CD14-positive monocyte (primary cell): ENCODE measurements around the gene UNC5A. TPM values are rescaled to one million over a fixed set of nuclear protein-coding genes. Genes with fewer than 3 reads are reported as not detected.

Source experiments
- DNase-seq, 3 donors: peaks; one replicate each; pipeline ENCODE4 v3.0.0-alpha.2; 2011 to 2022
- H2AFZ ChIP-seq: 2 replicates; pipeline ENCODE4 v1.6.0; 2012; ENCODE audit warnings: mild to moderate bottlenecking, low read depth, low read length, inconsistent platforms; ENCODE audit not compliant: insufficient read depth, poor library complexity, severe bottlenecking
- H3K27ac ChIP-seq, 2 donors: 1 replicate in 1 of 2; 2 replicates in 1 of 2; pipeline ENCODE4 v1.5.1; 2012 to 2013; ENCODE audit warnings: low read length in 2 of 2, control low read depth in 1 of 2, inconsistent platforms in 1 of 2, low read depth in 1 of 2, mild to moderate bottlenecking in 1 of 2
- H3K27me3 ChIP-seq, 2 donors: one replicate each; pipeline versions ENCODE4 v1.6.0 to v1.6.1; 2011 to 2013; ENCODE audit warnings: low read length in 2 of 2; ENCODE audit not compliant: control insufficient read depth in 2 of 2, insufficient read depth in 2 of 2
- H3K36me3 ChIP-seq, 2 donors: replicated peaks in 1 of 2; 1 replicate in 1 of 2; 2 replicates in 1 of 2; pipeline versions ENCODE4 v1.5.1 to v1.6.1; 2012 to 2013; ENCODE audit warnings: low read length in 2 of 2, control low read depth in 1 of 2, inconsistent platforms in 1 of 2, mild to moderate bottlenecking in 1 of 2; ENCODE audit not compliant: insufficient read depth in 2 of 2, control insufficient read depth in 1 of 2
- H3K4me1 ChIP-seq, 2 donors: 1 replicate in 1 of 2; 2 replicates in 1 of 2; pipeline versions ENCODE4 v1.5.1 to v1.6.1; 2012 to 2013; ENCODE audit warnings: low read length in 2 of 2, control low read depth in 1 of 2, inconsistent platforms in 1 of 2, mild to moderate bottlenecking in 1 of 2, moderate library complexity in 1 of 2; ENCODE audit not compliant: insufficient read depth in 2 of 2, control insufficient read depth in 1 of 2
- H3K4me2 ChIP-seq: replicated peaks from 2 replicates; pipeline ENCODE3; 2012; ENCODE audit warnings: low read length, moderate library complexity, mild to moderate bottlenecking; ENCODE audit not compliant: poor library complexity, severe bottlenecking; ENCODE audit errors: extremely low read depth
- H3K4me3 ChIP-seq, 3 experiments: fragments of 200-600 bp in 1 of 3; sonication (generic) in 1 of 3; replicated peaks in 1 of 3; 1 replicate in 2 of 3; 2 replicates in 1 of 3; pipeline ENCODE4 v1.5.1; 2011 to 2013; ENCODE audit warnings: low read length in 3 of 3, mild to moderate bottlenecking in 3 of 3, control low read depth in 2 of 3, low read depth in 2 of 3, inconsistent platforms in 1 of 3, moderate library complexity in 1 of 3
- H3K79me2 ChIP-seq: 2 replicates; pipeline ENCODE4 v1.6.0; 2012; ENCODE audit warnings: mild to moderate bottlenecking, control low read depth, inconsistent platforms, low read length, moderate library complexity; ENCODE audit not compliant: insufficient read depth
- H3K9ac ChIP-seq: 2 replicates; pipeline ENCODE4 v1.6.0; 2017; ENCODE audit warnings: low read length, mild to moderate bottlenecking; ENCODE audit not compliant: insufficient read depth, poor library complexity, severe bottlenecking
- H3K9me3 ChIP-seq, 2 donors: replicated peaks in 1 of 2; 1 replicate in 1 of 2; 2 replicates in 1 of 2; pipeline versions ENCODE4 v1.5.1 to v1.6.1; 2012 to 2013; ENCODE audit warnings: low read length in 2 of 2, control low read depth in 1 of 2; ENCODE audit not compliant: control insufficient read depth in 1 of 2, insufficient read depth in 1 of 2
- H4K20me1 ChIP-seq: 2 replicates; pipeline ENCODE4 v1.6.0; 2012; ENCODE audit warnings: mild to moderate bottlenecking, low read length, control low read depth, moderate library complexity; ENCODE audit not compliant: insufficient read depth
- H3K27ac Mint-ChIP-seq, 7 donors: one replicate each; pipeline ENCODE4 v1.8.0; 2020; ENCODE audit warnings: mild to moderate bottlenecking in 7 of 7, mixed read lengths in 7 of 7, moderate library complexity in 6 of 7, inconsistent platforms in 2 of 7
- H3K27me3 Mint-ChIP-seq, 3 donors: one replicate each; pipeline ENCODE4 v1.8.0; 2021 to 2022; ENCODE audit warnings: low read depth in 3 of 3, mild to moderate bottlenecking in 3 of 3, mixed read lengths in 3 of 3, moderate library complexity in 3 of 3, inconsistent platforms in 1 of 3
- H3K36me3 Mint-ChIP-seq, 2 donors: one replicate each; pipeline ENCODE4 v1.8.0; 2020; ENCODE audit warnings: mixed read lengths in 2 of 2, inconsistent platforms in 1 of 2, mild to moderate bottlenecking in 1 of 2
- H3K4me1 Mint-ChIP-seq: one replicate; pipeline ENCODE4 v1.8.0; 2020; ENCODE audit warnings: mild to moderate bottlenecking, mixed read lengths
- H3K4me3 Mint-ChIP-seq, 2 donors: one replicate each; pipeline ENCODE4 v1.8.0; 2020; ENCODE audit warnings: mild to moderate bottlenecking in 2 of 2, mixed read lengths in 2 of 2, moderate library complexity in 1 of 2
- H3K9me3 Mint-ChIP-seq, 7 donors: one replicate each; pipeline ENCODE4 v1.8.0; 2020 to 2022; ENCODE audit warnings: mixed read lengths in 7 of 7, mild to moderate bottlenecking in 6 of 7, moderate library complexity in 6 of 7, inconsistent platforms in 2 of 7
- CTCF ChIP-seq: fragments of 200-600 bp; IDR thresholded peaks from one replicate; pipeline ENCODE4 v1.8.0; 2022; ENCODE audit warnings: antibody characterized with exemption, mild to moderate bottlenecking
- WGBS: methylation state at CpG from one replicate; pipeline ENCODE4 v1.1.5; 2013; ENCODE audit warnings: missing lambda C conversion rate; ENCODE audit not compliant: insufficient coverage; 5-methylcytosine and 5-hydroxymethylcytosine counted together
- intact Hi-C, 2 donors: fragments of 100-400 bp; cut with micrococcal nuclease; formaldehyde crosslinking; loops; one replicate each; pipeline versions ENCODE4 v1.15.0 to v1.15.1; 2023
- polyA plus RNA-seq, 3 donors: library from polyadenylated mRNA; depleted of rRNA in 1 of 3; unstranded in 2 of 3; stranded (reverse) in 1 of 3; fragments of 300-500 nt in 2 of 3; fragments of >200 nt in 1 of 3; fragmentation: Illumina TruSeq in 2 of 3; gene quantifications; 1 replicate in 2 of 3; 2 replicates in 1 of 3; pipeline ENCODE4 v1.2.3, GENCODE V29; 2012 to 2021

UNC5A gene
- polyA plus RNA-seq, 3 donors = 0.03 to 0.07 TPM; not detected in 1

GRCh38 chr5:176860381-176860780 lies 50.0 kb downstream of the UNC5A start:
- no peaks in the 10 kb centered on the region for H3K9me3 ChIP-seq
- no peak for DNase-seq
- peaks cover 0 to 29% of the 10 kb centered on the region in 2 donors for H3K27me3 ChIP-seq
- Mint-ChIP-seq H3K27ac (no peak overlapping the region), H3K36me3 (no peaks in the 10 kb centered on the region), H3K9me3 (peaks cover 0 to 8% (median 7%) of the 10 kb centered on the region in 7 donors), H3K4me3 (no peak overlapping the region), H3K4me1 (peaks cover 2% of the 10 kb centered on the region), H3K27me3 (peaks cover 24 to 37% (median 36%) of the 10 kb centered on the region in 3 donors)
- no peaks in the 10 kb centered on the region for H3K79me2 ChIP-seq
- H2AFZ ChIP-seq = no peak overlapping the region
- TF ChIP-seq CTCF = no peak
- H3K4me2 ChIP-seq = no peak overlapping the region
- intact Hi-C loops = no loop called here
- no peak overlapping the region for H3K4me3 ChIP-seq
- H3K9ac ChIP-seq = no peak overlapping the region
- H3K27ac ChIP-seq = no peak overlapping the region
- H3K4me1 ChIP-seq = no peaks in the 10 kb centered on the region
- no peaks in the 10 kb centered on the region for H4K20me1 ChIP-seq
- no peaks in the 10 kb centered on the region for H3K36me3 ChIP-seq
- 82% methylated on average over 10 of the region's 11 CpGs for WGBS

- Histone ChIP-seq H3K79me2 (no peaks in the 10 kb centered on the region), H3K4me1 (no peaks in the 10 kb centered on the region), H2AFZ (no peak overlapping the region), H3K36me3 (no peaks in the 10 kb centered on the region), H4K20me1 (no peaks in the 10 kb centered on the region), H3K9me3 (no peaks in the 10 kb centered on the region), H3K27me3 (peaks cover under 1 to 38% of the 10 kb centered on the region in 2 donors), H3K4me3 (no peak overlapping the region), H3K4me2 (no peak overlapping the region), H3K27ac (no peak overlapping the region), H3K9ac (no peak overlapping the region)
- Mint-ChIP-seq H3K27me3 (peaks cover 32 to 46% (median 43%) of the 10 kb centered on the region in 3 donors), H3K27ac (no peak overlapping the region), H3K36me3 (no peaks in the 10 kb centered on the region), H3K4me1 (peaks cover 2% of the 10 kb centered on the region), H3K9me3 (peaks cover 0 to 10% (median 7%) of the 10 kb centered on the region in 7 donors), H3K4me3 (no peak overlapping the region)
- intact Hi-C loops = no loop called here
- no peak for DNase-seq
- TF ChIP-seq CTCF = no peak
- 91% methylated on average over 9 of the region's 11 CpGs for WGBS
Observed at GRCh38 chr5:176861276-176861675, 50.9 kb downstream of the UNC5A start.
